Neuronal stem cell (in vitro differentiated cells): ENCODE measurements around the gene ITGA4.

Experiments used
- DNase-seq: peaks from one replicate; pipeline ENCODE4 v3.0.0-alpha.2; 2013; ENCODE audit warnings: low spot score
- H2AFZ ChIP-seq: one replicate; pipeline ENCODE4 v1.6.1; 2013; ENCODE audit warnings: mild to moderate bottlenecking, low read length, inconsistent platforms
- H2AK5ac ChIP-seq: 2 replicates; pipeline ENCODE4 v1.6.1; 2013; ENCODE audit warnings: low read depth, mild to moderate bottlenecking, inconsistent platforms, low read length, moderate library complexity, mixed read lengths
- H2BK120ac ChIP-seq: 2 replicates; pipeline ENCODE4 v1.6.1; 2013; ENCODE audit warnings: low read depth, mild to moderate bottlenecking, inconsistent platforms, low read length, moderate library complexity, mixed read lengths
- H2BK12ac ChIP-seq: one replicate; pipeline ENCODE4 v1.6.1; 2013; ENCODE audit warnings: low read length, inconsistent platforms
- H2BK15ac ChIP-seq: 2 replicates; pipeline ENCODE4 v1.6.1; 2013; ENCODE audit warnings: mild to moderate bottlenecking, low read length, inconsistent platforms, mixed read lengths
- H2BK5ac ChIP-seq: one replicate; pipeline ENCODE4 v1.6.1; 2013; ENCODE audit warnings: inconsistent platforms, mild to moderate bottlenecking, low read length, moderate library complexity
- H3K14ac ChIP-seq: one replicate; pipeline ENCODE4 v1.6.1; 2013; ENCODE audit warnings: low read length, inconsistent platforms
- H3K18ac ChIP-seq: 2 replicates; pipeline ENCODE4 v1.6.1; 2013; ENCODE audit warnings: low read length, inconsistent platforms
- H3K23ac ChIP-seq: 2 replicates; pipeline ENCODE4 v1.6.1; 2013; ENCODE audit warnings: low read depth, mild to moderate bottlenecking, mixed read lengths, low read length, inconsistent platforms; ENCODE audit not compliant: poor library complexity
- H3K27ac ChIP-seq: replicated peaks from 3 replicates; pipeline ENCODE4 v1.5.1; 2013; ENCODE audit warnings: low read length, inconsistent platforms
- H3K27me3 ChIP-seq, 3 experiments: 2 replicates each; pipeline ENCODE4 v1.6.1; 2013; ENCODE audit warnings: low read length in 3 of 3, mild to moderate bottlenecking in 2 of 3, inconsistent platforms in 1 of 3, low read depth in 1 of 3, mixed read lengths in 1 of 3, moderate library complexity in 1 of 3; ENCODE audit not compliant: control insufficient read depth in 3 of 3, insufficient read depth in 3 of 3
- H3K36me3 ChIP-seq, 2 donors: replicated peaks in 1 of 2; 2 replicates each; pipeline ENCODE4 v1.6.1; 2013; ENCODE audit warnings: low read length in 2 of 2; ENCODE audit not compliant: control insufficient read depth in 2 of 2, insufficient read depth in 2 of 2
- H3K4ac ChIP-seq: 2 replicates; pipeline ENCODE4 v1.6.1; 2013; ENCODE audit warnings: inconsistent platforms, mild to moderate bottlenecking, low read length, moderate library complexity
- H3K4me1 ChIP-seq, 2 donors: 1 replicate in 1 of 2; 2 replicates in 1 of 2; pipeline ENCODE4 v1.6.1; 2013; ENCODE audit warnings: low read length in 2 of 2, low read depth in 1 of 2; ENCODE audit not compliant: control insufficient read depth in 2 of 2, insufficient read depth in 1 of 2
- H3K4me2 ChIP-seq: one replicate; pipeline ENCODE4 v1.6.1; 2013; ENCODE audit warnings: mild to moderate bottlenecking, low read length, inconsistent platforms; ENCODE audit not compliant: insufficient read depth, poor library complexity, severe bottlenecking
- H3K4me3 ChIP-seq, 2 donors: 2 replicates each; pipeline ENCODE4 v1.5.1; 2013; ENCODE audit warnings: low read length in 2 of 2, mild to moderate bottlenecking in 2 of 2, inconsistent platforms in 1 of 2, moderate library complexity in 1 of 2
- H3K79me1 ChIP-seq: one replicate; pipeline ENCODE4 v1.6.1; 2013; ENCODE audit warnings: low read depth, mild to moderate bottlenecking, inconsistent platforms, low read length, moderate library complexity
- H3K9ac ChIP-seq: one replicate; pipeline ENCODE4 v1.6.1; 2013; ENCODE audit warnings: mild to moderate bottlenecking, low read depth, low read length, inconsistent platforms; ENCODE audit not compliant: poor library complexity
- H3K9me3 ChIP-seq, 2 donors: replicated peaks in 1 of 2; 2 replicates each; pipeline versions ENCODE3 to v1.6.1; 2013; ENCODE audit warnings: low read length in 2 of 2, mild to moderate bottlenecking in 2 of 2, inconsistent platforms in 1 of 2, low read depth in 1 of 2, mixed read lengths in 1 of 2, moderate library complexity in 1 of 2; ENCODE audit not compliant: control insufficient read depth in 2 of 2, insufficient read depth in 1 of 2
- H4K8ac ChIP-seq: one replicate; pipeline ENCODE4 v1.6.1; 2013; ENCODE audit warnings: low read depth, mild to moderate bottlenecking, inconsistent platforms, low read length, moderate library complexity
- H4K91ac ChIP-seq: one replicate; pipeline ENCODE4 v1.6.1; 2013; ENCODE audit warnings: low read length, low read depth, mild to moderate bottlenecking, inconsistent platforms; ENCODE audit not compliant: poor library complexity
- WGBS, 2 donors: extraction: QIAGEN DNeasy Blood & Tissue Kit; methylation state at CpG; one replicate each; pipeline ENCODE4 v1.1.7; 2013; ENCODE audit warnings: missing lambda C conversion rate in 2 of 2, mixed read lengths in 1 of 2; ENCODE audit not compliant: insufficient read length in 2 of 2, insufficient replicate concordance in 1 of 2; ENCODE audit errors: extremely low coverage in 2 of 2; 5-methylcytosine and 5-hydroxymethylcytosine counted together

ITGA4 gene

GRCh38 chr2:181484851-181485637 lies 27.9 kb downstream of the ITGA4 start:
- Histone ChIP-seq H4K8ac (no peak overlapping the region), H3K4ac (no peak overlapping the region), H3K4me3 (no peak overlapping the region), H4K91ac (no peak overlapping the region), H3K4me1 (no peaks in the 10 kb centered on the region), H3K27ac (no peak overlapping the region), H3K79me1 (no peaks in the 10 kb centered on the region), H2BK15ac (no peak overlapping the region), H3K9me3 (no peaks in the 10 kb centered on the region), H3K14ac (no peak overlapping the region), H2BK12ac (no peak overlapping the region), H2BK5ac (no peak overlapping the region), H3K27me3 (no peaks in the 10 kb centered on the region), H2BK120ac (no peak overlapping the region), H2AK5ac (no peak overlapping the region), H2AFZ (no peak overlapping the region), H3K23ac (no peak overlapping the region), H3K9ac (no peak overlapping the region), H3K18ac (no peak overlapping the region), H3K36me3 (no peaks in the 10 kb centered on the region), H3K4me2 (no peak overlapping the region)
- DNase-seq: no peak
- no CpG with 5 or more reads among the region's 5 CpGs for WGBS, 2 donors

- Histone ChIP-seq H4K8ac (no peak overlapping the region), H2BK5ac (no peak overlapping the region), H3K4ac (no peak overlapping the region), H3K9ac (no peak overlapping the region), H3K27me3 (no peaks in the 10 kb centered on the region), H2BK120ac (no peak overlapping the region), H3K4me2 (no peak overlapping the region), H3K14ac (no peak overlapping the region), H2BK12ac (no peak overlapping the region), H3K23ac (no peak overlapping the region), H3K4me3 (no peak overlapping the region), H4K91ac (no peak overlapping the region), H2BK15ac (no peak overlapping the region), H3K4me1 (no peaks in the 10 kb centered on the region), H2AK5ac (no peak overlapping the region), H3K79me1 (no peaks in the 10 kb centered on the region), H3K18ac (no peak overlapping the region), H3K9me3 (no peaks in the 10 kb centered on the region), H3K27ac (no peak overlapping the region), H2AFZ (no peak overlapping the region), H3K36me3 (no peaks in the 10 kb centered on the region)
- no CpG with 5 or more reads among the region's 3 CpGs for WGBS, 2 donors
- DNase-seq: no peak
These were observed 28.4 kb downstream of the ITGA4 start for GRCh38 chr2:181485638-181485946.

GRCh38 chr2:181499231-181499630 lies 42.0 kb downstream of the ITGA4 start:
- H2AFZ ChIP-seq: no peak overlapping the region
- no CpG with 5 or more reads among the region's 4 CpGs for WGBS, 2 donors

GRCh38 chr2:181500201-181500600 lies 43.0 kb downstream of the ITGA4 start:
- Histone ChIP-seq H2AFZ (no peak overlapping the region), H3K18ac (no peak overlapping the region), H2BK120ac (no peak overlapping the region), H2BK15ac (no peak overlapping the region), H3K4ac (no peak overlapping the region), H3K79me1 (no peaks in the 10 kb centered on the region), H4K8ac (no peak overlapping the region), H3K4me3 (no peak overlapping the region), H3K27me3 (no peaks in the 10 kb centered on the region), H3K36me3 (no peaks in the 10 kb centered on the region), H3K4me2 (no peak overlapping the region), H2AK5ac (no peak overlapping the region), H2BK5ac (no peak overlapping the region), H3K9me3 (no peaks in the 10 kb centered on the region), H2BK12ac (no peak overlapping the region), H3K9ac (no peak overlapping the region), H3K4me1 (peaks cover 0 to 4% of the 10 kb centered on the region in 2 donors), H3K23ac (no peak overlapping the region), H3K14ac (no peak overlapping the region), H4K91ac (no peak overlapping the region), H3K27ac (no peak overlapping the region)
- DNase-seq: no peak
- WGBS, 2 donors: no CpG with 5 or more reads among the region's 4 CpGs

More at GRCh38 chr2:181499231-181499630, 42.0 kb downstream of the ITGA4 start:
- Histone ChIP-seq H2AK5ac (no peak overlapping the region), H4K91ac (no peak overlapping the region), H3K4me3 (no peak overlapping the region), H3K36me3 (no peaks in the 10 kb centered on the region), H2BK15ac (no peak overlapping the region), H3K4me1 (peaks cover 0 to 2% of the 10 kb centered on the region in 2 donors), H3K4me2 (no peak overlapping the region), H2BK5ac (no peak overlapping the region), H2BK12ac (no peak overlapping the region), H3K79me1 (no peaks in the 10 kb centered on the region), H3K9ac (no peak overlapping the region), H3K4ac (no peak overlapping the region), H3K14ac (no peak overlapping the region), H3K27me3 (no peaks in the 10 kb centered on the region), H3K27ac (no peak overlapping the region), H3K9me3 (no peaks in the 10 kb centered on the region), H3K18ac (no peak overlapping the region), H3K23ac (no peak overlapping the region), H2BK120ac (no peak overlapping the region), H4K8ac (no peak overlapping the region)
- no peak for DNase-seq
